MM.1S (cell line): ENCODE measurements around the gene DUSP8.

Experiments
- EZH2 ChIP-seq: fragments of 300-600 bp; sonication (generic); optimal IDR thresholded peaks from 2 replicates; pipeline ENCODE3; 2017; ENCODE audit warnings: low read depth, mild to moderate bottlenecking, antibody characterized with exemption, low read length, mixed read lengths
- TF ChIP-seq, protein P1 (sequence below): fragments of 300-600 bp; sonication (generic); IDR thresholded peaks from 2 replicates; pipeline ENCODE4 v1.5.1; 2016; ENCODE audit warnings: antibody characterized with exemption, low read length, mixed read lengths

DNA sequence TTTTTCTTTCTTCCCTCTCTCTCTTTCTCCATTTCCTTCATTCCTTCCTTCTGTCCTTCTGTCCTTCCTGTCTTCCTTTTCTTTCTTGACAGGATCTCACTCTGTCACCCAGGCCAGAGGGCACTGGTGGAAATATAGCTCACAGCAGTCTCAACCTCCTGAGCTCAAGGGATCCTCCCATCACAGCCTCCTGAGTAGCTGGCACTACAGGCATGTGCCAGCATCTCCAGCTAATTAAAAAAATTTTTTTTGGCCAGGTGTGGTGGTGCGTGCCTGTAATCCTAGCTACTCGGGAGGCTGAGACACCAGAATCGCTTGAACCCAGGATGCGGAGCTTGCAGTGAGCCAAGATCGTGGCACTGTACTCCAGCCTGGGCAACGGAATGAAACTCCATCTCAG is 4.8 kb upstream of the DUSP8 start:
- TF ChIP-seq, protein P1, sequence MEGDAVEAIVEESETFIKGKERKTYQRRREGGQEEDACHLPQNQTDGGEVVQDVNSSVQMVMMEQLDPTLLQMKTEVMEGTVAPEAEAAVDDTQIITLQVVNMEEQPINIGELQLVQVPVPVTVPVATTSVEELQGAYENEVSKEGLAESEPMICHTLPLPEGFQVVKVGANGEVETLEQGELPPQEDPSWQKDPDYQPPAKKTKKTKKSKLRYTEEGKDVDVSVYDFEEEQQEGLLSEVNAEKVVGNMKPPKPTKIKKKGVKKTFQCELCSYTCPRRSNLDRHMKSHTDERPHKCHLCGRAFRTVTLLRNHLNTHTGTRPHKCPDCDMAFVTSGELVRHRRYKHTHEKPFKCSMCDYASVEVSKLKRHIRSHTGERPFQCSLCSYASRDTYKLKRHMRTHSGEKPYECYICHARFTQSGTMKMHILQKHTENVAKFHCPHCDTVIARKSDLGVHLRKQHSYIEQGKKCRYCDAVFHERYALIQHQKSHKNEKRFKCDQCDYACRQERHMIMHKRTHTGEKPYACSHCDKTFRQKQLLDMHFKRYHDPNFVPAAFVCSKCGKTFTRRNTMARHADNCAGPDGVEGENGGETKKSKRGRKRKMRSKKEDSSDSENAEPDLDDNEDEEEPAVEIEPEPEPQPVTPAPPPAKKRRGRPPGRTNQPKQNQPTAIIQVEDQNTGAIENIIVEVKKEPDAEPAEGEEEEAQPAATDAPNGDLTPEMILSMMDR, result no peak
- no peak for TF ChIP-seq EZH2
